Posterior cingulate gyrus (tissue), 11 donors: ENCODE data around the gene PPT2.

ENCODE experiments used
- DNase-seq, 10 donors: peaks; one replicate each; pipeline versions ENCODE4 v3.0.0 to v3.0.0-alpha.2; 2020 to 2021; ENCODE audit warnings: mixed read lengths in 3 of 10
- intact Hi-C: fragments of 100-400 bp; cut with DNase I; formaldehyde crosslinking; loops from one replicate; pipeline ENCODE4 v1.15.1; 2023

The PPT2 gene

GRCh38 chr6:32149932-32150870 is 3.7 kb upstream of the PPT2 start:
- peak in 2 of 10 donors; percentile 59 to 83 for DNase-seq
- intact Hi-C loops = loop anchor here (5.0 kb wide), 1 partner anchor 33 kb away; no protein-coding TSS in a partner anchor

- DNase-seq = peak in 1 of 10 donors; percentile 49
Observed at GRCh38 chr6:32151181-32151862, 2.6 kb upstream of the PPT2 start.

GRCh38 chr6:32151863-32152768 is 1.8 kb upstream of the PPT2 start, which contains the start of gene PRRT1:
Gene PRRT1 (minus strand): TSS chr6:32151939. CDS start chr6:32151827, 112 bp downstream.
- DNase-seq = peak in 4 of 10 donors; percentile 29 to 86 (median 64)
- intact Hi-C loops = loop anchor here (2.0 to 5.0 kb wide), 2 partner anchors 35 to 43 kb away; no protein-coding TSS in a partner anchor

More at GRCh38 chr6:32151181-32151862, 2.6 kb upstream of the PPT2 start:
- intact Hi-C loops = loop anchor here (5.0 kb wide), 1 partner anchor 34 kb away; no protein-coding TSS in a partner anchor

DNA sequence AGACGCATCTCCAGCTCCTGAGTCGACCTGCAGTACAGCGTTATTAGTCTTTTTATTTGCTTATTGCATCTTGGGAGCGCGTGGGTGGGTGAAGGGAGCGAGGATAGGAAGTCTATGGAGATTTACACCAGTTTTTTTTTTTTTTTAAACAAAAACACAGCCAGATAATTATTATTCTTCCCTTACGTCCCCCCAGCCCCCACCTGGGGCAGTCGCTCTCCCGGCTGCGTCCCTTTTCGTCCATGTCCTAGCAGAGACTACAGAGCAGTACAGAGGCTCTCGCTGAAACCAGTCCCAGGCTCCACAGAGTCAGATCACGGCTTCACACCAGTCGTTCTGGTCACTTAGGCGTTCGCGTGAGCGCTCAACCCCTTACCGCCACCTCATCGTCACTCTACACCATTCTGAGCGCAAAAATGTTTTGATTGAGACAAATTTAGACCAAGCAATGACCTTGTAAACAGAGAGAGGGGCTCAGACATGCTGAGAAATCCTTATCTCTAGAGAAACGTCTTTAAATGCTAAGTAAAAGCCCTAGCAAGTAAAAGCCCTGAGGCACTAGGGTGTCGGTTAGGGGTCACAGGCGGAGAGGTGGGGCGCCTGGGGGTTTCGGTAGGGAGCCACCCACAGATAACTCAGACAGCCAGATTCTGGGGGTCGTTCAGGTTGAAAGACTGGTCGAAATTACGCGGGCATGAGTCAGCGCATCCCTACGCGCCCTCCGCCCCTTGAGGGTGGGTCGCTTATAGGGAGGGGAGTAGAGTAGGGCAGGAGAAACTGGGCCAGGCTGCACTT is 975 bp upstream of the PPT2 start:
- intact Hi-C loops = loop anchor here (2.0 to 5.0 kb wide), 2 partner anchors 36 to 42 kb away; no protein-coding TSS in a partner anchor
- peak in 3 of 10 donors; percentile 32 to 86 (median 83) for DNase-seq

GRCh38 chr6:32154514-32155161 is 697 bp downstream of the PPT2 start:
- peak in 7 of 10 donors; percentile 40 to 93 (median 65) for DNase-seq
- intact Hi-C loops = loop anchor here (1.0 to 5.0 kb wide), 2 partner anchors 24 to 37 kb away; partner anchors contain the start of gene FKBPL

DNA sequence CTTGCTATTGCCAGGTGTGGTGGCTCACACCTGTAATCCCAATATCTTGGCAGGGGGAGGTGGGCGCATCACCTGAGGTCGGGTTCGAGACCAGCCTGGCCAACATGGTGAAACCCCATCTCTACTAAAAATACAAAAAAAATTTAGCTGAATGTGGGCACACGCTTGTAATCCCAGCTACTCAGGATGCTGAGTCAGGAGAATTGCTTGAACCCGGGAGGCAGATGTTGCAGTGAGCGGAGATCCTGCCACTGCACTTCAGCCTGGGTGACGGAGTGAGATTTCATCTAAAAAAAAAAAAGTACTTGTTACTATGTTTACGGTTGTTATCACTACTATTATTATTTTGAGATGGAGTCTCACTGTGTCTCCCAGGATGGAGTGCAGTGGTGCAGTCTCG is 3.0 kb downstream of the PPT2 start:
- DNase-seq = no peak
- intact Hi-C loops = no loop called here

- no peak for DNase-seq
- intact Hi-C loops = no loop called here
Observed at GRCh38 chr6:32158052-32158451, 4.1 kb downstream of the PPT2 start.

GRCh38 chr6:32163559-32164258 is 9.8 kb downstream of the PPT2 start:
- intact Hi-C loops = no loop called here
- peak in 2 of 10 donors; percentile 48 to 87 for DNase-seq

DNA sequence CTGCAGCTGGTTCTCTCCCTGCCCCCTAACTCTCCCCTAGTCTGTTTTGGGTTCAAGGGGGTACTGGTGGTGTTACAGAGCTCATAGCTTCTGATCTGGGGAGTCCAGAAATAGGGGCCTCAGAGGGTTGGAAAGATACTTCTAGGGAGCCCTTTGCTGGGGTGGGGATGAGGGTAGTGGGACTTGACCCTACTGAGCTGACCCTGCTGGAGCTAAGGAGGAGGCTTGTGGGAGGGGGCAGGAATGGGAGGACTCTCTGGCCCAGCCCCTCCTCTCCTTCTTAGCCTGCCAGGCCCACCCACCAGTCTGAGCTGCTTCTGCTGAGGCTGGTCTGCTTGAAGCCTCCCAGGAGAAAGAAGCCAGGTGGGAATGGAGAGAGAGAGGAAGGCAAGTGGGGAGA is 10.4 kb downstream of the PPT2 start, which contains the start of gene EGFL8:
EGFL8 (plus strand) TSS at position 301 of the 400 bp plus-strand sequence. CDS start 1,571 bp downstream, outside the sequence.
- intact Hi-C loops = no loop called here

GRCh38 chr6:32166411-32167061 is 12.6 kb downstream of the PPT2 start:
- intact Hi-C loops = no loop called here
- DNase-seq = peak in 3 of 10 donors; percentile 68 to 84 (median 80)

More for the DNA sequence above, 10.4 kb downstream of the PPT2 start, which contains the start of gene EGFL8:
- DNase-seq = peak in 2 of 10 donors; percentile 30 to 40

DNA sequence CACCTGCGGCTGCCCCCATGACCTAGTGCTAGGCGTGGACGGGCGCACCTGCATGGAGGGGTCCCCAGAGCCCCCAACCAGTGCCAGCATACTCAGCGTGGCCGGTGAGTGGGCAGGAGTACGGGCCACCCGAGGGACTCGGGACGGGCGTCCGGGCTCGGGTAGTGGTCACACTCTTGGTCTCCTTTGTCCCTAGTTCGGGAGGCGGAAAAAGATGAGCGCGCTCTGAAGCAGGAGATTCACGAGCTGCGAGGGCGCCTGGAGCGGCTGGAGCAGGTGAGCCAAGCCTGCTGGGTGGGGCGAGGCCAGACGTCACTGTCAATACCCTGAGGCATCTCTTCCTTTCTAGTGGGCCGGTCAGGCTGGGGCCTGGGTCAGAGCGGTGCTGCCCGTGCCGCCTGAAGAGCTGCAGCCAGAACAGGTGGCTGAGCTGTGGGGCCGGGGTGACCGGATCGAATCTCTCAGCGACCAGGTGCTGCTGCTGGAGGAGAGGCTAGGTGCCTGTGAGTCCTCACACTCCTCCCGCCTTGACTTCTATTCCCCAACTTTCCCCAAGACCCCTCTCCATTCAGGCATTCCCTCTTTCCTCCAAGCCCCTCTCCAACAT is 13.3 kb downstream of the PPT2 start:
- intact Hi-C loops = no loop called here
- peak in 2 of 10 donors; percentile 53 to 85 for DNase-seq

DNA sequence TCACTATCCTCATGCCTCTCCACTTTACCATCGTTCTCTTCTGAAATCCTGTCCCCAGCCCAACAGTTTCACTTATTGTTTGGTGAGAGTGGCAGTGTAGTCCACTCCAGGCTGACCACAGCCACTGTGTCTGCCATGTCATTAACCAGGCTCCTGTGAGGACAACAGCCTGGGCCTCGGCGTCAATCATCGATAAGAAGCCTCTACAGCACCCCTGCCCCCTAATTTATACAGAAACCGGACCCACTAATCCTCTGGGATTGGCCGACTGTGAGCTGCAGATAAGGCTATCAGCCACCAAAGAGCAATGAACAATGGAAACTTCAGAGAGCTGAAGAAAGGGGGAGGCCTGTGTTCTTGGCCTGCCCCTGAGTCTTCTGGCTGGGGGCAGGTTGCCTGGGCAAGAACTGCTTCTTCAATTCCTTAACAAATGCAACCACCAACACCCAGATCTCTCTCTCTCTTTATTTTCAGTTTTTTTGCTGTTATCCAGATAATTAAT is 13.9 kb downstream of the PPT2 start:
- intact Hi-C loops = no loop called here
- DNase-seq = no peak

GRCh38 chr6:32168350-32168749 is 14.4 kb downstream of the PPT2 start:
- intact Hi-C loops = no loop called here

DNA sequence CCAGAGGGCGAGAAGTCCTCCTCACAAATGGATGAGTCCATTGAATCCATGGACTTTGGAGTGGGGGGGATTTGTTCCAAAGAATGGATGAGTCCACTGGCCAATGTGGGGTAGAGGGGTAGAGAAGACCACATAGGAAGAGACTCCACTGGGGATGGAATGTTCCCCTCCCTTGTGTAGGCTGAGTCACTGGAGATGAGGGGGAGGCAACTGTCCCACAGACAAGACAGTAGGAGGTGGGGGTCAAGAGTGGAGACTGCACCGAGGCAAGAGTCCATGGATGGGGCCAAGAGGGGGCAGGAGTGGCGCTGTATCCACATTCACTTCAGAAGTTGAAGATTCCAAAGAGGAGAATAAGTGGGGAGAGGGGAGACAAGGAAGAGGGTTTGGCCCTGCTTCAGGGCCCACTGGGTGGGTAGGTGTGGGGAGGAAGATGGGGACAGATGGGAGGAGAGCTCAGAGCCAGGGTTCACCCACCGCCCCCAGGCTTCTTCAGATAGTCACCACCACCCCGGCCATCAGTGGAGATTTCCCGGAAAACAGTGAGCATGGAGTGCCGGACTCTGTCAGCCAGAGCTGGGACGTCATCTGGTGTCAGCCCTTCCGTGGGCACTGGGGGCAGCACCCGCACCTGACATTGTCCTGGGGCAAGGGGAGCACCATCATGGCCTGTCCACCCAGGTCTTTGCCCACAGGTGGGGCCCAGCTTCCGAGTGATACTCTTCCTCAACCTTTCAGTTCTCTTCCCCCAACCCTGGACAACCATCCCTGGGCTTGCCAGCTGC is 15.1 kb downstream of the PPT2 start:
- DNase-seq = peak in 3 of 10 donors; percentile 25 to 66 (median 57)
- intact Hi-C loops = no loop called here

More at GRCh38 chr6:32168350-32168749, 14.4 kb downstream of the PPT2 start:
- peak in 3 of 10 donors; percentile 31 to 57 (median 34) for DNase-seq

DNA sequence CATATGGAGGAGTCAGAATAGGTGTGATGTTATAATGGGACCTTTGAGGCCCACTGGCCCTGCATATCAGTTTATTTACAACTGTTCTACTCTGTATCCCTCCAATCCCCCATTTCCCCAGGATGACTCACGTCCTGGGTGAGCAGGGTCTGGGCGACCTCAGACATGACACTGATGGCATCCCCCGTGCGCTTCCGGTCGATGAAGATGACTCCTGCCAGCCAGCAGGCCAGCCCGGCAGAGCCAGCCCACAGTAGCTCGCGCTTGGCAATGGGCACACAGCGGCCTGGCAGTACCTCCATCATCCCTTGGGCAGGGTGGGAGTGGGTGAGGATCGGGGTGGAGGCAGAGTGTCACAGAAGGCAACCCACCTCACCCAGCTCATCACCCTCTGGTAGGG is 16.4 kb downstream of the PPT2 start:
- intact Hi-C loops = no loop called here
- peak in 2 of 10 donors; percentile 48 to 82 for DNase-seq
